PC-9 (cell line): ENCODE data around the gene SULT4A1.

Experiments used
- EZH2 ChIP-seq: fragments of 200-600 bp; sonication (generic); IDR thresholded peaks from 2 replicates; pipeline ENCODE4 v1.8.0; 2017; ENCODE audit warnings: antibody characterized with exemption, low read depth
- TF ChIP-seq, protein P1 (sequence below): fragments of 200-600 bp; sonication (generic); conservative IDR thresholded peaks from 2 replicates; pipeline ENCODE4 v1.6.1; 2017; ENCODE audit warnings: mixed run types, antibody characterized with exemption, mild to moderate bottlenecking, moderate library complexity

DNA sequence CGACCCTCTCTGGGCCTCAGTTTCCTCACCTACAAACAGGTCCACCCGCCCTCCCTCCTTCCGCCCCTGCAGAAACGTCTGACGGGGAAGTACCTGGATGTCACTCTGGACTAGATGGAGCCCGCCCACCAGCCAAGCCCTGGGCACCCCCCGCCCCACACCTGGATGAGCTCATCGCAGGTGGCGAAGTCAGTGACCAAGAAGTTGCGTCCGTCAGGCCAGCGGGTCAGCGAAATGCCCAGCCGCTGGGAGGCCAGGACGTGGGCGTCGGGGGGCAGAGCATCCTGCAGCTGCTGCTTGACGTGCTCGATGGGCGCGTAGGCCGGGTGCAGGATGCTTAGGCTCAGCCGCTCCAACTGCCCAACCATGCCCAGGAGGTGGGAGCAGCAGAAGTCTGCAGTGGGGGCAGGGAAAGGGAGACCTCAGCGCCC, 28.6 kb upstream of the SULT4A1 start:
- TF ChIP-seq, protein P1, sequence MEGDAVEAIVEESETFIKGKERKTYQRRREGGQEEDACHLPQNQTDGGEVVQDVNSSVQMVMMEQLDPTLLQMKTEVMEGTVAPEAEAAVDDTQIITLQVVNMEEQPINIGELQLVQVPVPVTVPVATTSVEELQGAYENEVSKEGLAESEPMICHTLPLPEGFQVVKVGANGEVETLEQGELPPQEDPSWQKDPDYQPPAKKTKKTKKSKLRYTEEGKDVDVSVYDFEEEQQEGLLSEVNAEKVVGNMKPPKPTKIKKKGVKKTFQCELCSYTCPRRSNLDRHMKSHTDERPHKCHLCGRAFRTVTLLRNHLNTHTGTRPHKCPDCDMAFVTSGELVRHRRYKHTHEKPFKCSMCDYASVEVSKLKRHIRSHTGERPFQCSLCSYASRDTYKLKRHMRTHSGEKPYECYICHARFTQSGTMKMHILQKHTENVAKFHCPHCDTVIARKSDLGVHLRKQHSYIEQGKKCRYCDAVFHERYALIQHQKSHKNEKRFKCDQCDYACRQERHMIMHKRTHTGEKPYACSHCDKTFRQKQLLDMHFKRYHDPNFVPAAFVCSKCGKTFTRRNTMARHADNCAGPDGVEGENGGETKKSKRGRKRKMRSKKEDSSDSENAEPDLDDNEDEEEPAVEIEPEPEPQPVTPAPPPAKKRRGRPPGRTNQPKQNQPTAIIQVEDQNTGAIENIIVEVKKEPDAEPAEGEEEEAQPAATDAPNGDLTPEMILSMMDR: no peak
- TF ChIP-seq EZH2: no peak
